Umbilical cord (tissue), 2 donors: ENCODE results near the gene SMAD5. TPM values are rescaled to one million over a fixed set of nuclear protein-coding genes. Genes with fewer than 3 reads are reported as not detected.

Source experiments
- DNase-seq: peaks from one replicate; pipeline ENCODE4 v3.0.0-alpha.2; 2015; ENCODE audit warnings: low spot score
- total RNA-seq: library from RNA; depleted of rRNA; stranded (reverse); fragments of >200 nt; gene quantifications from one replicate; pipeline ENCODE4 v1.2.3, GENCODE V29; 2014; ENCODE audit warnings: low replicate concordance; ENCODE audit not compliant: insufficient read depth

SMAD5 gene
- total RNA-seq, 1 donor from 2014 or later = 51.0 TPM

GRCh38 chr5:136215812-136216211 lies 83.2 kb downstream of the SMAD5 start:
- no peak for DNase-seq

GRCh38 chr5:136216230-136216629 lies 83.6 kb downstream of the SMAD5 start:
- no peak for DNase-seq

- no peak for DNase-seq
These were observed 88.7 kb downstream of the SMAD5 start for GRCh38 chr5:136221340-136221739.

DNA sequence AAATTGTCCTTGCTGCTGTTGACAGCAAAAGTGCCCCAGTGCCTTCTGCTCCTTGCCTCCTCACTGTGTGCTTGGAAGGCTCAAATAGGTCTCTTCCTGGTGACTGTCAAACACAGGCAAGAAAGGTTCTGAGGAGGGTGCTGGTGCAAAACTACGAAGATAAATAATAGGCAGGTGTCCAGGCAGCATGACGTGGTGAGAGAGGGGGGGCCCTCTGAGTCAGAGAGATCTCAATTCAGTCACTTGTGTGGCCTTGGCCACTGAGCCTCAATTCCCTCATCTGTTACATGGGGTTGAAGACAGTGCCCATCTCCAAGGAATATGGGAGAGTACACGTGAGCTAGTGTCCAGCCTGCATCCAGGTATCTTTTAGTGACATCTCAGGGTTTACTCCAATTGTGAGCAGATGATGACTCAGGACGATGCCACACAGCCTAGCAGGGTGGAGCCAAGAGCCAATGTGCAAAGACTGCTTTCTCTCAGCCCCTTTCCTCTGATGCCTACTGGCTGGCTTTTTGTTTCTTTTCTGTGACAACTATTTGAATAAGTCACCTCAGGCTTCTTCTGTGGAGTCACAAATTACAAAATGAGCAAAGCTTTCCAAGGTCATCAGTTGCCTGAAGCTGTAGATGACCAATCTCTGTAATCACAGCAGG lies 90.1 kb downstream of the SMAD5 start:
- no peak for DNase-seq

- DNase-seq = no peak
These were observed 93.2 kb downstream of the SMAD5 start for GRCh38 chr5:136225796-136226195.

DNA sequence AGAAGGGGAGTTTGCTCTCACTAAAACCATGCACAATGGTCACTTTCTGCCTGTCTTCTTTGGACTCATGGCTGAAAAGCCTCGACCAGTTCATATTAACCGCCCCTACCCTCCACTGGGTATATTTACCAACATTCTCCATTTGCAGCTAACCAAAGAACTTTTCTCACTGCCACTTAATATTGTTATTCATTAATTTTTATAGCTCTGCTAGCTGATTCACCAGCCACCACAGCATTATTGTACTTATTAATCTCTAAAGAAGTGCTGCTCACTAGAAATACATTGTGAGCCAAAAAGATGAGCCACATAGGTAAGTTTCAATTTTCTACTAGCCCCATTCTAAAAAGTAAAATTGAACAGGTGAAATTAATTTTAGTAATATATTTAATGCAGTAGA lies 93.8 kb downstream of the SMAD5 start:
- no peak for DNase-seq

DNA sequence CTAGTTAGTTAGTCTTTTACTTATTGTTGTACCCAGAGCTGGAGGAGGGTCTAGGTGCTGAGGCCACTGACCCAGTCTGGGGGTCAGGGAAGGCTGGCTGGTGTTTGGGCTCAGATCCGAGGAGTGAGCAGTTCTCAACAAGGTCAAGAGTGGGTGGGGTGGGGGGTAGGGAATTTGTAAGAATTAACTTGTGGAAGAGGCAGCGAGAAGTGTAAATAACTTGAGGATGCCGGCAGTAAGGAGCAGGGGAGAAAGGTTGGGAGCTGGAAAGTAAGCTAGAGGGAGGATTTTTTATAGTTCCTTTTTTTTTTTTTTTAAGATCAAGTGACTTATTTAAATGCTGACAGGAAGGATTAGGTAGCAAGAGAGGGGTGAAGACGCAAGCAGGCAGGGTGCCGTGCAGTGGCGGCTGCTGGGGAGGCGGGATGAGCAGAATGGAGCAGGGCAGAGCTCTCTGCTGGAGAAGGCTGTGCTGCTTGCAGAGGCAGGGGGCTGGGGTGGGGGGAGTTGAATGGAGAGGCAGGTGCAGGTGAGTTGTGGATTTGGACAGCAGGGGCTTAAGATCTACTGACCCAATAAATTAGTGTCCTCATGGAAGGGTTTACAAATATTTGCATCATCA lies 95.6 kb downstream of the SMAD5 start:
- no peak for DNase-seq

DNA sequence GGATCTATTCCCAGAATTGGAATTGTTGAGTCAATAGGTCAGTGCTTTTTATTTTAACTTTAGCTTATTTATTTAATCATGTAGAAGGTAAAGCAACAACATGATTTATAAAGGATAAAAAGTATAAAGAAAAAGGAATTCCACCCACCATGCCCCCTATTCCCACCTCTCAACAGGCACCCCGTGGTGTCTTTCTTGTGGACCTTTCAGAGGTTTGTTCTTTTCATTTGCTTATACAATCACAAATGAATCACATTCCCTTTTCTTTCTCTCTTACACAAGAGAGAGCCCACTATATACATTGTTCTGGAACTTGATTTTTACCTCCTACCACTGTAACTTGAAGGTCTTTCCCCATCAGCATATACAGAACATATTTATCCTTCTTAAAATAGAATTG lies 97.5 kb downstream of the SMAD5 start:
- no peak for DNase-seq

DNA sequence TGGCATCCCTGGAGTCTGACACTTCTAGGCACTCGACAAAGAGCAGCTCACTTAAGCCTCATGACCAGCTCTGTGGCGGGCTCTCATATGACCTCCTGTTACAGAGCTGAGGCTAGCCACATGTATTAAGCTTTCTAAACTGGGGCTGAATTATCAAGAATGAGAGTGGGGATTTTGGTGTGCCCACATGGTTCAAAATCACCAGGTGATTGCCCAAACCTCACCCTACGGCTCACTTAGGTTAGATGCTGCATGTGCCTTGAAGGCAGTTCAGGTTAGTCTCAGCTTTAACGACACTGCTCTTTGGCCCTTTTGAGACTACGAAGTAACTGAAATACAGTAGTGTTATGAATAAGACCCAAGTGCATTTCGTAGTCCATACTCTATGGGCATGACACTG lies 99.7 kb downstream of the SMAD5 start:
- no peak for DNase-seq

Other genes with a start within 250 kb of the SMAD5 start
- not detected for gene IL9, start 237.0 kb upstream of the SMAD5 start, total RNA-seq
- gene LECT2, start 177.9 kb upstream of the SMAD5 start, total RNA-seq = not detected
- gene TGFBI, start 103.9 kb upstream of the SMAD5 start, total RNA-seq = 1,115 TPM
- not detected for gene SMIM32, start 60.3 kb downstream of the SMAD5 start, total RNA-seq
- gene TRPC7, start 232.7 kb downstream of the SMAD5 start, total RNA-seq = 0.48 TPM